C4-2B (cell line): ENCODE measurements around the gene THBD.

Experiments used
- H3K27ac ChIP-seq: fragments of 450-650 bp; 2 replicates; pipeline ENCODE4 v1.5.1; 2017
- CTCF ChIP-seq: fragments of 450-650 bp; conservative IDR thresholded peaks from 2 replicates; pipeline ENCODE4 v1.5.1; 2017; ENCODE audit warnings: mild to moderate bottlenecking
- ZFX ChIP-seq: fragments of 450-650 bp; IDR thresholded peaks from 2 replicates; pipeline ENCODE4 v1.6.1; 2017

THBD gene

GRCh38 chr20:23083553-23084220 lies 34.2 kb upstream of the THBD start:
- no peak for TF ChIP-seq CTCF
- no peak for TF ChIP-seq ZFX
- H3K27ac ChIP-seq = no peak overlapping the region

- TF ChIP-seq ZFX (no peak), CTCF (no peak)
- H3K27ac ChIP-seq = no peak overlapping the region
Observed at GRCh38 chr20:23082846-23083552, 33.5 kb upstream of the THBD start.

GRCh38 chr20:23081263-23081819 lies 31.9 kb upstream of the THBD start:
- TF ChIP-seq CTCF = no peak
- no peak for TF ChIP-seq ZFX

GRCh38 chr20:23080521-23080920 lies 31.0 kb upstream of the THBD start:
- no peak for TF ChIP-seq ZFX
- no peak for TF ChIP-seq CTCF
- H3K27ac ChIP-seq = no peak overlapping the region

More at GRCh38 chr20:23081263-23081819, 31.9 kb upstream of the THBD start:
- no peak overlapping the region for H3K27ac ChIP-seq

GRCh38 chr20:23079926-23080325 lies 30.5 kb upstream of the THBD start:
- TF ChIP-seq ZFX (no peak), CTCF (no peak)
- H3K27ac ChIP-seq = no peak overlapping the region

- TF ChIP-seq ZFX (no peak), CTCF (peak; percentile 60)
- H3K27ac ChIP-seq = no peak overlapping the region
Observed at GRCh38 chr20:23079016-23079351, 29.5 kb upstream of the THBD start.

GRCh38 chr20:23078351-23079015 lies 29.0 kb upstream of the THBD start:
- TF ChIP-seq CTCF (no peak), ZFX (no peak)
- no peak overlapping the region for H3K27ac ChIP-seq
